ENCODE results near the gene TRPV5.
"Not testable (repeated sequence)": the region's sequence is repeated elsewhere in the genome, so short reads cannot be mapped to it uniquely, and the experiment has no call there.

TRPV5 gene

DNA sequence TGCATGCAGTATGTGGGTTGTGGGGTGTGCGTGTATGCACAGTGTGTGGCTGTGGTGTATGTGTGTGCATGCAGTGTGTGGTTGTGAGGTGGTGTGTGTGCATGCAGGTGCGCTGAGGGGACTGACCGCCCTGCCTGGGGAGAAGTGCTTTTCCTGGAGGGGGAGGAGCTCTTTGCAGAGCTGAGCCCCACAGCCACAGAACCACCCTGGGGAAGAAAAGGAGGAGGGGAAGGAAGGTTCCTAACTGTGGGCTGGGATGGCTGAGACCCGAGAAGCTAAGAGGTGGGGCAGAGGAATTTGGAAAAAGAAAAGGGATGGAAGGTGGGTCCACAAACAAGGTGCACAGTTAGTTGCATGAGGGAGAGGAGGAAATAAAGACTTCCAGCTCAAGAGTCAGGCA is at the start of gene TRPV5:
Gene TRPV5 (minus strand): TSS at position 123 of the 400 bp plus-strand sequence. CDS start 287 bp downstream, outside the sequence.
- DNase-seq (ENCODE audit: low spot score): no peak

DNA sequence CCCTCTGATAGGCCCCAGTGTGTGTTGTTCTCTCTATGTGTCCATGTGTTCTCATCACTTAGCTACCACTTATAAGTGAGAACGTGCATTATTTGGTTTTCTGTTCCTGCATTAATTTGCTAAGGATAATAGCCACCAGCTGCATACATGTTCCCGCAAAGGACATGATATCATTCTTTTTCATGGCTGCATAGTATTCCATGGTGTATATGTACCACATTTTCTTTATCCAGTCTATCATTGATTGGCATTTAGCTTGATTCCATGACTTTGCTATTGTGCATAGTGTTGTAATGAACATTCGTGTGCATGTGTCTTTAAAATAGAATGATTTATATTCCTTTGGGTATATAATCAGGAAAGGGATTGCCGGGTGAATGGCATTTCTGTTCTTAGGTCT is 44.9 kb upstream of the TRPV5 start:
- DNase-seq (ENCODE audit: low spot score): not testable (repeated sequence)

DNA sequence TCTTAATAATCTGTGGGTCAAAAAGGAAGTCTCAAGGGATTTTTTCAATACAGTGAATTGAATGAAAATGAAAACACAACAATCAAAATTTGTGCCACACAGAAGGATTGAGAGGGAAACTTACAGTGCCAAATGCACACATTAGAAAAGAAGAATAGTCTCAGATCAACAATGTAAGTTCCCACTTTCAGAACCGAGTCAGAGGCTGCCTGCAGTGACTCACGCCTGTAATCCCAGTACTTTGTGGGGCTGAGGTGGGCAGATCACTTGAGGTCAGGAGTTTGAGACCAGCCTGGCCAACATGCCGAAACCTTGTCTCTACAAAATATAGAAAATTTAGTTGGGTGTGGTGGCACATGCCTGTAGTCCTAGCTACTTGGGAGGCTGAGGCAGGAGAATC is 41.1 kb upstream of the TRPV5 start:
- DNase-seq (ENCODE audit: low spot score): no peak

DNA sequence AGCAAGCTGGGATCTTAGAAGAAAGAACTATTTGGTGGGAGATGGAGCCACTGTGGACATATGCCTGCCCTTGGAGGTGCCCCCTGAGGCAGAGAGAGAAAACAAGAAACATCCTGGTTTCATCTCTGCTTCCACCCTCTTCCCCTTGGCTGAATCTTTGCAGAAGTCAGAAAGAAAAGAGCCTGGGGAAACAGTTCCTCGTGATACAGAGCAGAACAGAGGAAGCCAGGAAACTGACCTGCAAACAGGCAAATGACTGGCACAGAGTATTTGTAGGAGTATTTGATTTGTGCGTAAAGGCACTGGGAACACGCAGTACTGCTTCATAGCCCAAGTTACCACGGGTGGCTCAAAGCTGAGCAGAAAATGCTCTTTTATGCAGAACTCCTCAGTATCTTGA is 35.6 kb upstream of the TRPV5 start:
- no peak for DNase-seq (ENCODE audit: low spot score)

DNA sequence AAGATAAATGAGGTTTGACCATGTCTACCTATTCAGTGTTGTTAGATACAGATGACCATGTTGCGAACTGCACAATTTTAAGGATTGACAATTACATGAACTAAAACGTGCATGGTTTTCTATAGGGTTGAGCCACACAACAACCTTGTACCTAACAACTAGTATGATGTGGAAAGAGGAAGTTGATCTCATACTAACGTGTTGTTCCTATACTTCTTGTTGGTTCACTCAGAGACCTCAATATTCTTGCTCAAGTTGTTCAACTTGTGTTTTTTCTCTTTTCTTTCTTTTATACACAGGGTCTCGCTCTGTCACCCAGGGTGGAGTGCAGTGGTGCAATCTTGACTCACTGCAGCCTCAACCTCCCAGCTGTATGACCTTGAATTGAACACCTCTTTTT is 34.7 kb upstream of the TRPV5 start:
- no peak for DNase-seq (ENCODE audit: low spot score)

DNA sequence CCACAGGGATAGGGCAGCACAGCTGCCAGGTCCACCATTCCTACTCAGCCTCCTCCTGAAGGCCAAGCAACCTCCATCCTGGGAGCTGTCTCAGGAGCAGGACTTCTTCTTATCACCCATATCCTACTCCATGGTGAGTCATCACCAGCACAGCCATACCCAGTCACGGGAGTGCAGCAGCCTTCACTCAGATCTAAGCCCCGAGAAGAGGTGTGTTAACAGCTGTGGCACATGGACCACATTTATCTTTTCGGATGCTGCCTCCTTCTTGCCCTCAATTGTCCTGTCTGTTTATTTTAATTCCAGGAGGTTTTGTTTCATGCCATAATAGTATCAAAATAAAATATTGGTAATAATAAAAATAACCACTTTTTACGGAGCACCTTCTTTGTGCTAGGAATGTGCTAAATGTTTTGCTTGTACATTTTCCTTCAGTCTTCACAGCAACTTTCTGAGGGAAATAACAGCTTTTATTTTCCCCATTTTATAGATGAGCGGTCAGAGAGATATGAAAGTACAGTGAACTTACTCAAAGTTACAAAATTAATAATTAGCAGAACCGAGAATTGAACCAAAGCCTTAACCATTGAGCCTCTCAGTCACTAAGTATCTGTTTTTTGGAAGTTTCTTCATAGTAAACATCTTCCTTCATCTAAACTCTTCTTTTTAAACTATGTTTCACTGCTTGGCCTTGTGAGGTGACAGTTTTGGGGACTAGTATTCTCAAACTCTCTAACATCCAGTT is 31.1 kb upstream of the TRPV5 start:
- no peak for DNase-seq (ENCODE audit: low spot score)

DNA sequence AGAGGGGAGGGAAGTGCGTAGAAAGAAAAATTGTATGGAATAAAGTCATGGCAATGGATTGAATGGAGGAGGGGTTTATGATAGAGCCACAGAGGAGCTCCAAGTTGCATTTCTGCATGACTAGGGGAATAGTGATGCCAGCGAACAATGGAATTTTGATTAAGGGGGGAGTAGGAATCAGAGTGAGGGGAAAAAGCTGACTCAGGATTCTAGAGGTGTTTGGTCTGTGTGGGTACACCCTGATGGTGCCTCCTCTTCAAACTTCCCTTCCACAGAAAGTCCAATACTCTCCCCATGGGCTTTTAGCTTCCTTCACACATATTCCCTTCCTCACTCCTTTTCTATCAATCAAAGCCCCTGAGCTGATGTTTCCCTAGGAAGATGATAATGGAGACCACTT is 30.4 kb upstream of the TRPV5 start:
- DNase-seq (ENCODE audit: low spot score): no peak

DNA sequence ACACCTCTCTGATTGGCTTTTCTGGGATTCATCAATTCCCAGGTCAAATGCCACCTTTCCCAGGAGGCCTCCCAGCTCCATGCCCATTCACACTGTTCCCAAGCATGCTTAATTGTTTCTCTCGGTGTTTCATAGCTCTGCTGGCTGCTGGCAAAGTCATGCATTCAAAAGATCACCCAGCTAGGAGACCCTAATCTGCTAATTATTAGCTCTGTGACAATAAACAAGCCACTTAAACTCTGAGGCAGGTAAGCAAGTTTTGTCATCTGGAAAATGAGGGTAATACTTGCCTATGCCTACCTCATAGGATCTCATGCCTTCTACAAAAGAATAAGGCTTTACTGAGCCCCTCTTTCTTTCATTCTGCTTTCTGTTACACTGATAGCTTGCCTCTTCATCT is 29.4 kb upstream of the TRPV5 start:
- no peak for DNase-seq (ENCODE audit: low spot score)

DNA sequence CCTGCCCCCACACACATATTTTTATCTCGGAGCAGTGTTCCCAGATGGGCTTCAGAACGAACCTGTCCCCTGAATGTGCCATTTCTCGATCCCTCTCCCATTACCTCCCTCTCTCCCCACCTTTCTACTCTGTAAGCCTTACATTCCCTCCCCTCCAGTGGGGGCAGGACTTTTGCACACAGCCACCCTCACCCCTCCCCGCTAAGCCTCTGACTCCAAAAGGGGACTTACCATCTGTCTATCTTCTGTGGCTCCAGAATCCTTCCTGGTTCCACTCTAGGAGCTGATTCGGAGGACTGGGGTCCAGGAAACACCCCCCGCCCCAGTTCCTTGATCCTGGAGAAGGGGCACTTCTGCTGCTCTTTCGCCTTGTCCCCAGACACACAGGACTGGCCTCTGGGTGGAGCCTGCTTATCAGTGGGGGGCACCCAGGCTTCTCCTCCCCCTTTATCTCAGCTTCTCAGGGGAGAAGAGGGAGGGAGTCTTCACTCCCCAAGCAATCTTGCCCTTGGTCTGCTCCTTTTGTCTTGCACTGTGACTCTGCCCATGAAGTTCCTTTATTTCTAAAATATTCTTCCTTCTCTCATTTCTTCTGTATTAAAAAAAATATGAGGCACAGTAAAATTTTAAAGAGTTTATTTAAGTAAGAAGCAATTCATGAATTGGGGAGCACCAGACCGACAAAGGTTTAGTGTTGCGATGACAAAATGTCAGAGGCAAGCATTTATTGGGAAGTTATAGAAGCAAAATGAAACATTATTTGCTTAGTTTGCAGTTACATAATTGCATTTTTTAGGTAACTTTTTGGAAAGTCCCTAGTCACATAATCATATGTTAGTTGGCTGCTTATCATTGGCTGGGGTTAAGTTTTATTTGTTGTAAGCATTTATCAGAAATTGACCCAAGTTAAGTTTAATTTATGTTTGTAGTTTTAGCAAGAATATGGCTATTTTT is 28.7 kb upstream of the TRPV5 start, which contains the start of gene KEL:
Gene KEL (minus strand): TSS at position 391 of the 954 bp plus-strand sequence. CDS start 157 bp downstream, at position 234.
- no peak for DNase-seq (ENCODE audit: low spot score)

DNA sequence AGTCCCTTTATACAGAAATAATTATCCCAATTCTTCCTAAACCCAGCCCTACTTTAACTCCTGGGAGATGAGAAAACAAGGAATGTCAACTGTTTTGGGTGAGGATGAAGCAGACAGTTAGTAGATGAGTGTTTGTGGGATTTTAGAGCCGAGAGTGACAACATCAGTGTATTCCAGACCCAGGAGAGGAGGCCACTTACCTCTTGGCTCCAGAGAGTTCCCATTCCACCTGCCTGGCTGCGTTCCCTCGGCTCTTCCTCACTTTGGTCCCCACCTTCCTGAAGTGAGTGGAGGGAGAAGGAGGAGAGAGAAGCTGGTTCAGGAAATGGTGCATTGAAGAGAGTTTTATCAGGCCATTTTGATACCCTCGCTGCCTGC is 28.0 kb upstream of the TRPV5 start:
- DNase-seq (ENCODE audit: low spot score): no peak

DNA sequence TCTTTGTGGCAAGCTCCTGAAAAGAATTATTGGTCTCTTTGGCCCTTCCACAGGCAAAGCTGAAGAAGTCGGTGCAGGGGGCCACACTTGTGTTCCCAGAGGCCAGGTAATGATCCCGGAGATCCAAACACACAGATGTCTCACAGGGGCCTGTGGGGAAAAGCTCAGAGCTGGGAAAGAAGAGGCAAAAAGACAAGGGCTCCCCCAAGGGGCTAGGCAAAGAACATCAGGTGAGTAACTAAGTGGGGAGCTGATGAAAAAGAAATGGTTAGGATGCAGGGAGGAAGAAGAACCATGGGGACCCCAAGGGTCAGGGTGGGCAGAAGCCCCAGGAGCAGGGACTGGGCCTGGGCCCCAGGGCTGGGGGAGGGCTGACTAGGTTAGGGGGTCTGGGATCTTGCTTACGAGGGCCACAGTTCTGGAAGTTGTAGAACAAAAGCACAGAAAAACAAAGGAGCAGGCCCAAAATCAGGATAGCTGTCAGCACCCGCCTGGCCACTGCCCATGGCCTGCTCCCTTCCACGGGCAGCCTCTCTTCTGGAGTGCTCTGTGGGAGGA is 27.5 kb upstream of the TRPV5 start:
- no peak for DNase-seq (ENCODE audit: low spot score)

DNA sequence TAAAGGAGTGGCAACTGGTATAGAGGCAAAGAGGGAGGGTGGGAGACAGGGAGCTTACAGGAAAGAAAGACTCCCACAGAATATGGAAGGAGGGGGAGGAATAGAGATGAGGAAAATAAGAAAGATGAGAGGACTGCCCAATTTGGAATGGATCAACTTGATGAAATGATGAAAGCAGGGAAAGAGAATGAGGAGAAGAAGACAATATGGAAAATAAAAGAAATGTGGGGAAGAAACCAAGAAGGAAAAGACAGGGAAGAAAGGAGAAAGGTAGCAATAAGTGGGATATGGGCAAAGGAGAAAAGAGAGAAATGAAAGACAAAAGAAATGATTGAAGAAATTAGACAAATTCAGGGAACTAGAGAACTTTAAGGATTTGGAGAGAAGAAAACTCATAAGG is 25.7 kb upstream of the TRPV5 start:
- DNase-seq (ENCODE audit: low spot score): no peak

DNA sequence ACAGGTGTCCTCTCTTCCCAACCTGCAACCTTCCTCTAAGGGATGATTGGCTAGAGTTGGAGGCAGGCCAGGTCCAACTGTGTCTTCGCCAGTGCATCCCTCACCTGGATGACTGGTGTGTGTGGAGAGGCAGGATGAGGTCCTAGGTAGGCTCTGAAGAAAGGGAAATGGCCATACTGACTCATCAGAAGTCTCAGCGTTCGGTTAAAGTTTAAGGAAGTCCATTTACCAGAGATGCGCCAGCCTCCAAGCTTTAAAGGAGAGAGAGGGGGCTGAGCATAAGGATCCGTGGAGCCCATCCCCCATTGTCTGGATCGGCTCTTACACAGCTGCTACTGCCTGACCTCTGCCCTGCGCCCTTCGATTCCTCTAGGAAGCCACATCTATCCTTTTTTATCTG is 24.2 kb upstream of the TRPV5 start:
- no peak for DNase-seq (ENCODE audit: low spot score)

DNA sequence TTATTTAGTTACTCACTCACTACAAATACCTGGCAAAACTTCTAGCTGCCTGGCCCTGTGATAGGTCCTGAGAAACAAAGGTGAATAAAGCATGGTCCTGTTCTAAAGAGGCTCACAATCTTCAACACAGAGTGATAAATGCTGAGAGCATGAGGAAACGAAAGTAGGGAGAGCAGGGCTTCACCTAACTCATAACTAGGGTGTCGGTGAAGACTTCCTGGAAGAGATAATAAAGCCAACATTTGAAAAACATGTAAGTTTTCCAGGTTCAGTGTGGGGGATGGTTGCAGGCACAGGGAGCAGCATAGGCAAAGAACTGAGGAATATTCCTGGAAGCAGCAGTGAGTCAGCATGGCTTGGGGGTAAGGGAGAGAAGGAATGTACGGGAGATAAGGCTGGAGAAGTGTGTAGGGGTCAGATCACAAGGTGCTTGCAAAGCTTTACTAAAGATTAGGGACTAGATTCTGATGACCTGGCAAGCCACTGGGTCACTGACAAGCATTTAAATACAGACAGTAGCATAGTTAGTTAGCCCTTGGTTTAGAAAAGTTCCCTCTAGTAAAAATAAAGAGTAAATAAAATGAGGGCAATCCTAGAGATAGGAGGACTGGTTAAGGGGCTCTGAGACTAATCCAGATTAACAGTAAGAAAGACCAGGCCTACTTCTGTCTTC is 23.5 kb upstream of the TRPV5 start:
- no peak for DNase-seq (ENCODE audit: low spot score)

DNA sequence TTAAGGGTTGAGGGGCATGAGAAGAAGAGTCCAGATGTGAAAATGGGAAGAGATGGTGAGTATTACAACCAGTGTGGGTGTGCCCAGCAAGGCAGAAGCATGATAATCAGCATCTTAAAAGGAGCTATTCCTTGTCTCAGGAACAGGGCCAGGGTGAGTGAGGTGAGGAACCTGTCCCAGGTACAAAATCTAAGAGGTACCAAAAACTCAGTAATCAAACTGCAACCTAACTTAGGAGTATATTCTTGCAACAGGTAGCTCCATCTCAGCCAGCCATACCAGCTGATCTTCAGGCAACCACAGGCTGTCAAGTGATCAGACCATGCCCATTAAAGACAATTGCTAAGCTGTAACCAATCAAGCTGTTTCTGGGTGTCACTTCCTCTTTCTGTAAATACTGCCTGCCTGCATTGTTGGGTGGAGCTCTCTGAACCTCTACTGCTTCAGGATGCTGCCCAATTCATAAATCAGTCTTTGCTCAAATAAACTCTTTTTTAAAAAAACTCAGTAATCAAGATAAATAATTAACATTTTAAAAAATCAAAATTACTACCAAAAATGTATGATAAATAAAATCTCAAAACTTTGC is 21.2 kb upstream of the TRPV5 start:
- DNase-seq (ENCODE audit: low spot score): no peak

DNA sequence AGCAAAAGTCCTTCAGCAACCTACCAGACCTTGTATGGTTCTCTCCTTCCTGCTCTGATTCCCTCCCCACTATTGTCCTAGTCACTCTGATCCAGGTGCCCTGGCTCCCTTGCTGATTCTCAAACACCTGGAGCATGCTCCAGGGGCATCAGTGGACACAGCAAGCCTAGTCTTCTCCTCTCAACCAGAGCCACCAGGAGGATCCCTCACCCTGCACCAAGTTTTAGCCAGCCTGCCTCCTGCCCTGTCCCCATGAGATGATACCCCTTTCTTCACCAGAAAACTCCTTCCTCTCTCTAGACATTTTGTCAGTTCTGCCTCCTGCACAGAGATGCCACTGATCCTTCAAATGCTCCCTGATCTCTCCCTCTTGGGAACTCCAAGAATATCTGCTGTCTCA is 16.7 kb upstream of the TRPV5 start:
- no peak for DNase-seq (ENCODE audit: low spot score)

DNA sequence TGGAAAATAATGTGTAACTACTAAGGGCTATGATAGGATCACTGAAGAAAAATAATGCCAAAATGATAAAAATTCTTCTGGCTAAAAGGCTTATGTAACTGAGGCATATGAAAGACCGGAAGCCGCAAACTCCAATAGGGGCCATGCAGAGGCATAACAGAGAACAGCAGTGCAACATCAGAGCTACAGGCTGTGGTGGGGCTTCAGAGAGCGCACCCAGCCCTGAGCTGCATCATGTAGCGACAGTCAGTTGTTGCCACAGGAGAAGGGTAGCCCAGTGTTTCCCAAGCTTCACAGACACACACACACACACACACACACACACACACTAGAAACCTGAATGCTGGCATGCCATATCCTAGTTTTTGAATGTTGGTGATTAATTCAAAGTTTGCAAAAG is 15.1 kb upstream of the TRPV5 start:
- no peak for DNase-seq (ENCODE audit: low spot score)

DNA sequence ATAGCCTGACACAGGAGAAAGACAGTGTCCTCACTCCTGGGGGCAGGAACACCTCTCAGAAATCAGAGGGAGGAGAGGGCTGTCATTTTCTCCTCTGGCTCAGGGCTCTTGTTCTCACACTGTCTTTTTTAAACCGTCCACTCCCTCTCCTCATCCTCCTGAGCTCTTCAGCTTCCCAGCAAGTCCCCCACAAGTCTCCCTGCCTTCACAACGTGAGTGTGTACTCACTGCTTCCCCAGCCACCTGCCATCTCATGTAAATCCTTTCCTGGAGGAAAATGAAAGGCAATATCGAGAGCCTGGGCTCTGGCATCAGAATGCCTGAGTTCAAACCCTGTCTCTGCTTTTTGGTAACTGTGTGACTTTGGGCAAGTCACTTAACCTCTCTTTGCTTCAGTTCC is 11.5 kb upstream of the TRPV5 start:
- no peak for DNase-seq (ENCODE audit: low spot score)

DNA sequence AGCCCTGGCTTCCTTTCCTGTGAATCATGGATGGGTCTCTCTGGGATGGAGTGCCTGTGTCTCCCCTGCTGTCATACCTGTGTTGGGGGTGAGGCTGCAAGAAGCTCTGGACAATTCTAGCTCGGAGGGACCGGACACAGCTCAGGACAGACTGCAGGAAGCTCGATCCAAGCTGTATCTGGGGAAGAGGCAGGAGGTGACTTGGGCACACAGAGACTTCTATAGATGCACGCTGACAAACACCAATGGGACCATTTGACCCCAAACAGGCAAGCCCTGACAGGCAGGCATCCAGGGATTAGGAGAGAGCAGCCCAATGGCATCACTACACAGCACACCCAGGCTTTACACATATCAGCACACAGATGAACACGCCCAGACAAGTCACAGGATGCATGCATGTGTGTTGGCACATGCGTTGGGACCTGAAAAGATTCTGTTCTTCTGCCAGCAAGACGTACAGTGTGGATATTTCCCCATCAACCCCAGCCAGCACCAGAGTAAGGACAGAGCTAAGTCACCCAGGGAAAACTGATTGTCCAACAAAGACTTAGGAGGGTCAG is 10.2 kb upstream of the TRPV5 start:
- no peak for DNase-seq (ENCODE audit: low spot score)

DNA sequence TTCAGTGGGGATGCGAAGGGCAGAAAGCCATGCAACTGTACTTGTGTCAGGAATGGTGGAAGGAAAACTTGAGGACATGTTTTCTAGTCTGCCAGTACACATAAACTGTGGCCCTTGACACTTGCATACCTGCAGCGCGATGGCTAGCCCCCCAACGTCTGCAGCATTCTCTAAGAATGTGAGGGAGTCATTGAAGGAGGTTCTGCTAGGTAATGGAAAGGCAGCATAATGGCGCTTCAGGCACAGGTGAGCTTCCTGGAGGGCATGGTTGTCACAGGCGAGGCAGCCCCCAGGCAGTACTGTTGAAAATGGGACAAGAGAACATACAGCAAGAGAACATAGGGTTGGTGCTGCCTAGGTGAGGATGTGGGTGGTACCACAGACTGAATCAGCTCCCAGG is 9.2 kb upstream of the TRPV5 start:
- DNase-seq (ENCODE audit: low spot score): no peak

DNA sequence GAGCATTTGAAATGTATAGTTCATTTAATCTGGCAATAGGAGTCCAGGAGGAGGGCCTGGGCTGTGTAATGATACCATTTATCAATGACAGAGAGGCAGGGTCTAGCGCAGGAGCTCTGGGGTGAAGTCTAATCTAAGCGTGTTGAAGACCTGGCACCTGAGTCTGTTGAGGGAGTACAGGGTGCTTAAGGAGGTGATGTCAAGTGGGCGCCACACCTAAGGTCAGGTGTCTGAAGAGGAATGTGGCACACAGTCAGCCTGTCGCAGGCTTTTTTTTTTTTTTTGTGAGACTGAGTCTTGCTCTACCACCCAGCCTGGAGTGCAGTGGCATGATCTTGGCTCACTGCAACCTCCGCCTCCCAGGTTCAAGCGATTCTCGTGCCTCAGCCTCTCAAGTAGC is 8.0 kb upstream of the TRPV5 start:
- no peak for DNase-seq (ENCODE audit: low spot score)

Measured in iPS-NIHi11 (cell line).